Natural killer cell (primary cell): ENCODE results near the gene CWC15. TPM values are rescaled to one million over a fixed set of nuclear protein-coding genes. Genes with fewer than 3 reads are reported as not detected.

Experiments
- ATAC-seq, 3 donors: fragments of 150-1000 bp in 2 of 3; fragments of 200-7000 bp in 1 of 3; cut with Tn5 transposase; 1 replicate in 1 of 3; 2 replicates in 2 of 3; pipeline ENCODE4 v1.10.0; 2021; ENCODE audit warnings: mild to moderate bottlenecking in 2 of 3, moderate library complexity in 2 of 3
- DNase-seq, 2 donors: peaks; one replicate each; pipeline versions ENCODE4 v3.0.0 to v3.0.0-alpha.2; 2013 to 2021; ENCODE audit warnings: mixed read lengths in 1 of 2
- H3K27ac ChIP-seq: one replicate; pipeline ENCODE4 v1.5.1; 2013; ENCODE audit warnings: mild to moderate bottlenecking, low read length
- H3K27me3 ChIP-seq: one replicate; pipeline ENCODE4 v1.6.1; 2013; ENCODE audit warnings: low read length; ENCODE audit not compliant: control insufficient read depth, insufficient read depth
- H3K36me3 ChIP-seq: one replicate; pipeline ENCODE4 v1.6.1; 2013; ENCODE audit warnings: low read length; ENCODE audit not compliant: control insufficient read depth, insufficient read depth
- H3K4me1 ChIP-seq: one replicate; pipeline ENCODE4 v1.6.1; 2013; ENCODE audit warnings: low read length; ENCODE audit not compliant: control insufficient read depth, insufficient read depth
- H3K4me3 ChIP-seq: one replicate; pipeline ENCODE4 v1.5.1; 2013; ENCODE audit warnings: low read length
- H3K9me3 ChIP-seq: one replicate; pipeline ENCODE4 v1.6.1; 2013; ENCODE audit warnings: low read length; ENCODE audit not compliant: control insufficient read depth, insufficient read depth
- H3K27ac Mint-ChIP-seq, 2 donors: one replicate each; pipeline ENCODE4 v1.8.0; 2022; ENCODE audit warnings: mild to moderate bottlenecking in 2 of 2, mixed read lengths in 2 of 2, moderate library complexity in 1 of 2
- H3K27me3 Mint-ChIP-seq, 2 donors: one replicate each; pipeline ENCODE4 v1.8.0; 2022; ENCODE audit warnings: low read depth in 2 of 2, mixed read lengths in 2 of 2
- H3K36me3 Mint-ChIP-seq: one replicate; pipeline ENCODE4 v1.8.0; 2022; ENCODE audit warnings: mixed read lengths
- H3K4me1 Mint-ChIP-seq, 2 donors: one replicate each; pipeline ENCODE4 v1.8.0; 2022; ENCODE audit warnings: mixed read lengths in 2 of 2
- H3K4me3 Mint-ChIP-seq: one replicate; pipeline ENCODE4 v1.8.0; 2022; ENCODE audit warnings: mild to moderate bottlenecking, moderate library complexity, mixed read lengths
- H3K9me3 Mint-ChIP-seq, 2 donors: one replicate each; pipeline ENCODE4 v1.8.0; 2022; ENCODE audit warnings: mixed read lengths in 2 of 2
- WGBS: methylation state at CpG from one replicate; pipeline ENCODE4 v1.1.7; 2013; ENCODE audit warnings: missing lambda C conversion rate; ENCODE audit not compliant: insufficient coverage; 5-methylcytosine and 5-hydroxymethylcytosine counted together
- intact Hi-C: fragments of 100-400 bp; cut with micrococcal nuclease; formaldehyde crosslinking; loops from one replicate; pipeline ENCODE4 v1.14.2; 2022
- total RNA-seq, 4 donors: library from RNA; stranded (reverse); fragments of 120-200 nt in 1 of 4; gene quantifications; one replicate each; pipeline versions ENCODE4 v1.2.3 to v1.2.4, GENCODE V29; 2013 to 2022
- TF ChIP-seq, protein P1 (sequence below): fragments of 200-600 bp; IDR thresholded peaks from one replicate; pipeline ENCODE4 v1.8.0; 2022; ENCODE audit warnings: antibody characterized with exemption

Gene CWC15
- total RNA-seq, 3 donors from 2014 or later (not counting 1 experiment from before 2014, with no cell fraction given), result 76.8 to 90.7 (median 81.3) TPM

DNA sequence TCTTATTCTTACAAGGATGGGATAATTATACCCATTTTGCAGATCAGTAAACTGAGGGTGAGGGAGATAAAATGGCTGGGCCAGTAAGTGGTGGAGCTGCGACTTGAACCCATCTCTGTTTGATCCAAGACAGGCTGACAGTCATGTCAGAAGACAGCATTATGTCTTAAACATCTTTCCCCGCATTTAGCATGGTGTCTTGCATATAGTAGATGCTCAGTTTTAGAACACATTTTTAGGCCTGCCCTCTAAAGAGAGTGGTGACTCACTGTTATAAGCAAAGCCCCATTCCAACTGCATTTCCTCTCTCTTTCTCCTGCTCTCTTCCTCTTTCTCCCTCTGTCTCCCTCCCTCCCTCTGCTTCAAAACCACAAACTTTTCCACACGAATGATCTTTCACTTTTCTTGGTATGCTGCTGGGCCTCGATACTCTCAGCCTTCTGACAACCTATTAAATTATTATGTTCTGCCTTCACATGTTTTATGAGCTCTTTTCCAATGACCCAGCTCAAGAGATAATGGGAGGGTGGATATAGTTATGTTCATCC is 25.2 kb downstream of the CWC15 start:
- intact Hi-C loops, result no loop called here
- H3K4me3 Mint-ChIP-seq, result no peak overlapping the region
- TF ChIP-seq, protein P1, sequence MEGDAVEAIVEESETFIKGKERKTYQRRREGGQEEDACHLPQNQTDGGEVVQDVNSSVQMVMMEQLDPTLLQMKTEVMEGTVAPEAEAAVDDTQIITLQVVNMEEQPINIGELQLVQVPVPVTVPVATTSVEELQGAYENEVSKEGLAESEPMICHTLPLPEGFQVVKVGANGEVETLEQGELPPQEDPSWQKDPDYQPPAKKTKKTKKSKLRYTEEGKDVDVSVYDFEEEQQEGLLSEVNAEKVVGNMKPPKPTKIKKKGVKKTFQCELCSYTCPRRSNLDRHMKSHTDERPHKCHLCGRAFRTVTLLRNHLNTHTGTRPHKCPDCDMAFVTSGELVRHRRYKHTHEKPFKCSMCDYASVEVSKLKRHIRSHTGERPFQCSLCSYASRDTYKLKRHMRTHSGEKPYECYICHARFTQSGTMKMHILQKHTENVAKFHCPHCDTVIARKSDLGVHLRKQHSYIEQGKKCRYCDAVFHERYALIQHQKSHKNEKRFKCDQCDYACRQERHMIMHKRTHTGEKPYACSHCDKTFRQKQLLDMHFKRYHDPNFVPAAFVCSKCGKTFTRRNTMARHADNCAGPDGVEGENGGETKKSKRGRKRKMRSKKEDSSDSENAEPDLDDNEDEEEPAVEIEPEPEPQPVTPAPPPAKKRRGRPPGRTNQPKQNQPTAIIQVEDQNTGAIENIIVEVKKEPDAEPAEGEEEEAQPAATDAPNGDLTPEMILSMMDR, result no peak
- H3K36me3 ChIP-seq, result no peaks in the 10 kb centered on the region
- no peaks in the 10 kb centered on the region for H3K4me1 ChIP-seq
- H3K9me3 Mint-ChIP-seq, result no peaks in the 10 kb centered on the region
- H3K9me3 ChIP-seq, result no peaks in the 10 kb centered on the region
- no peaks in the 10 kb centered on the region for H3K36me3 Mint-ChIP-seq
- H3K27me3 ChIP-seq, result no peaks in the 10 kb centered on the region
- H3K27ac Mint-ChIP-seq, result no peak overlapping the region
- peaks cover 0 to 6% of the 10 kb centered on the region in 2 donors for H3K4me1 Mint-ChIP-seq
- ATAC-seq, result no peak
- H3K4me3 ChIP-seq, result no peak overlapping the region
- 49% methylated on average over 4 of the region's 4 CpGs for WGBS
- H3K27ac ChIP-seq, result no peak overlapping the region
- peaks cover 7 to 28% of the 10 kb centered on the region in 2 donors for H3K27me3 Mint-ChIP-seq
- DNase-seq, result no peak

DNA sequence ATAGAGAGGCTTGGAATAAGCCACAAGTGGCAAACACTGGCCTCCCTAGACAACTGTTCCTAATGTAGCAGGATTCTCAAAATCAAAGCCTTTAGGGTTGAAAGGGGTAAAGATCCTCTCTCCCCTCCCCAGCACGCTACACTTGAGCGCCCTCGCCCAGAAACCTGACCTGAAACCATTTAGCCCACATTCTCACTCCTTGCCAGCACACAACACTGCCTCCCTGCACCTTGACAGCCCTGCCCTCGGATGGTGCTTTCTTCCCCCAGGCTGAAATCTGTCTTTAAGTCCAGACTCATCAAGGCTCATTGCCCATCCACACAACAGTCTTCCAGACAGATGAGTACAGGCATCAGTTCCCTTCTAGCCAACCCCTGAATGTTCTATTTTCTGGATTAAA is 26.5 kb downstream of the CWC15 start:
- no peak for DNase-seq
- Histone ChIP-seq H3K4me3 (no peak overlapping the region), H3K9me3 (no peaks in the 10 kb centered on the region), H3K4me1 (no peaks in the 10 kb centered on the region), H3K36me3 (no peaks in the 10 kb centered on the region), H3K27me3 (no peaks in the 10 kb centered on the region), H3K27ac (no peak overlapping the region)
- intact Hi-C loops, result no loop called here
- Mint-ChIP-seq H3K27me3 (peaks cover 10 to 28% of the 10 kb centered on the region in 2 donors), H3K27ac (no peak overlapping the region), H3K36me3 (no peaks in the 10 kb centered on the region), H3K4me3 (no peak overlapping the region), H3K4me1 (peaks cover 0 to 6% of the 10 kb centered on the region in 2 donors), H3K9me3 (no peaks in the 10 kb centered on the region)
- no peak for ATAC-seq
- WGBS, result 74% methylated on average over 4 of the region's 4 CpGs
- TF ChIP-seq, protein P1, result no peak

DNA sequence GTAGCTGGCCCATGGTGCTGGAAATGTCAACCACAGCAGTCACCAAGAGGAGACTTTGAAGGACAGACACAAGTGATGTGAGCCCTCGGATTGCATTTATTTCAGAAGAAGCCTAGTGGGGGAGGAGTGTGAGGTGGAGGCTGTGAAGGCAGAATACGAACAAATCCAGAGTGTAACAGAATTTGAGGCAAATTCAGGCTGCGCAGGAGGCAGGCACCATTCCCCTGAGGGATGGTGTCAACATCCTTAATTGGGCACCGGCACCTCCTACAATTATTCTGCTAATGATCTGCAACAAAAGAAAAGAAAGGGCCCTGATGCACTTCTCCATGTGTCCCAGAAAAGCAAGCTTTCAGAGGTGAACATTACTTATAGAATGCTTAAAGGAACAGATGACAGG is 32.2 kb downstream of the CWC15 start:
- Mint-ChIP-seq H3K27me3 (peaks cover 23 to 37% of the 10 kb centered on the region in 2 donors), H3K9me3 (no peaks in the 10 kb centered on the region), H3K4me1 (no peaks in the 10 kb centered on the region), H3K27ac (no peak overlapping the region), H3K4me3 (no peak overlapping the region), H3K36me3 (no peaks in the 10 kb centered on the region)
- H3K4me1 ChIP-seq, result no peaks in the 10 kb centered on the region
- WGBS, result 91% methylated on average over 4 of the region's 4 CpGs
- H3K4me3 ChIP-seq, result no peak overlapping the region
- H3K36me3 ChIP-seq, result no peaks in the 10 kb centered on the region
- H3K9me3 ChIP-seq, result no peaks in the 10 kb centered on the region
- no peak for DNase-seq
- TF ChIP-seq, protein P1, result no peak
- no peaks in the 10 kb centered on the region for H3K27me3 ChIP-seq
- no peak overlapping the region for H3K27ac ChIP-seq
- intact Hi-C loops, result no loop called here
- ATAC-seq, result no peak

DNA sequence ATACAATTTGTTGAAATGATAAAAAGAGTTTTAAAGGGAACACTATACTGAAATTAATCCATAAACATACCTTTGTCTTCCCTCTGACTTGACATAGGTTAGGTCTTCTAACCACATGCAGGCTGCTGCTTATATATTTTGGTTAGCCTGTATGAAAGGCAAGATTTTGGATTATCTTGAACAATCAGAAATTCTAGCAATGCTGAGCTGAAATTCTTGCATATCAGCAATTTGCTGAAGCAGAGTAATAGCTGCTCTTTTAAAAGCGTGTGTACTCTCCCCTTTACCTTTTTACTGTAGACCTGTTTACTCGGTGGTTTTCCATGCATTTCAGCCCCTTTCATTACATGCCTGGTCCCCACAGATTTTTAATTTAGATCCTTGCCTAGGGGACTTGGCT is 34.0 kb downstream of the CWC15 start:
- H3K27ac Mint-ChIP-seq, result no peak overlapping the region
- DNase-seq (no peak), ATAC-seq (no peak)
- H3K36me3 Mint-ChIP-seq, result no peaks in the 10 kb centered on the region
- 93% methylated on average over 2 of the region's 2 CpGs for WGBS
- H3K27me3 ChIP-seq, result no peaks in the 10 kb centered on the region
- H3K9me3 Mint-ChIP-seq, result no peaks in the 10 kb centered on the region
- H3K9me3 ChIP-seq, result no peaks in the 10 kb centered on the region
- H3K4me1 ChIP-seq, result no peaks in the 10 kb centered on the region
- no peak overlapping the region for H3K27ac ChIP-seq
- H3K27me3 Mint-ChIP-seq, result peaks cover 20 to 37% of the 10 kb centered on the region in 2 donors
- H3K4me3 ChIP-seq, result no peak overlapping the region
- TF ChIP-seq, protein P1, result no peak
- H3K36me3 ChIP-seq, result no peaks in the 10 kb centered on the region
- intact Hi-C loops, result no loop called here
- no peaks in the 10 kb centered on the region for H3K4me1 Mint-ChIP-seq
- no peak overlapping the region for H3K4me3 Mint-ChIP-seq
